Ascending aorta (tissue), 2 donors: ENCODE results near the gene IRF9. TPM values are rescaled to one million over a fixed set of nuclear protein-coding genes. Genes with fewer than 3 reads are reported as not detected.

Source experiments
- DNase-seq, 2 donors: peaks; one replicate each; pipeline ENCODE4 v3.0.0-alpha.2; 2019; ENCODE audit warnings: low spot score in 2 of 2
- H3K27ac ChIP-seq, 2 donors: fragments of 200-600 bp; sonication (generic); one replicate each; pipeline ENCODE4 v1.5.1; 2016 to 2017; ENCODE audit warnings: mild to moderate bottlenecking in 1 of 2
- H3K27me3 ChIP-seq: fragments of 200-600 bp; sonication (generic); one replicate; pipeline ENCODE4 v1.5.1; 2017
- H3K36me3 ChIP-seq, 2 donors: fragments of 200-600 bp; sonication (generic); one replicate each; pipeline ENCODE4 v1.5.1; 2016
- H3K4me1 ChIP-seq, 2 donors: fragments of 200-600 bp; sonication (generic); one replicate each; pipeline ENCODE4 v1.5.1; 2016 to 2017; ENCODE audit warnings: mild to moderate bottlenecking in 1 of 2
- H3K4me3 ChIP-seq, 2 donors: fragments of 200-600 bp; sonication (generic); one replicate each; pipeline ENCODE4 v1.5.1; 2016 to 2017; ENCODE audit warnings: mild to moderate bottlenecking in 1 of 2
- H3K9me3 ChIP-seq, 2 donors: fragments of 200-600 bp; sonication (generic); one replicate each; pipeline ENCODE4 v1.5.1; 2016
- CTCF ChIP-seq, 3 experiments: fragments of 200-600 bp in 2 of 3; fragments of 450-650 bp in 1 of 3; sonication (generic) in 2 of 3; IDR thresholded peaks; one replicate each; pipeline ENCODE4 v1.5.1; 2016 to 2019; ENCODE audit warnings: antibody characterized with exemption in 3 of 3, mild to moderate bottlenecking in 1 of 3, moderate library complexity in 1 of 3
- intact Hi-C: fragments of 100-400 bp; cut with DNase I; formaldehyde crosslinking; loops from one replicate; pipeline ENCODE4 v1.15.1; 2023
- total RNA-seq: library from RNA; depleted of rRNA; stranded (reverse); fragments of >200 nt; gene quantifications from one replicate; pipeline ENCODE4 v1.1.0, GENCODE V29; 2016

IRF9 gene
- total RNA-seq, 1 donor from 2014 or later: 24.7 TPM

- H3K27me3 ChIP-seq: no peaks in the 10 kb centered on the region
- no peak overlapping the region for H3K27ac ChIP-seq
- peaks cover 29 to 45% of the 10 kb centered on the region in 2 donors for H3K36me3 ChIP-seq
- no peaks in the 10 kb centered on the region for H3K9me3 ChIP-seq
- no peak for TF ChIP-seq CTCF (IDR thresholded peaks at IDR 0.05)
- H3K4me1 ChIP-seq: peaks cover 3 to 29% of the 10 kb centered on the region in 2 donors
- no peak overlapping the region for H3K4me3 ChIP-seq
- peak in 1 of 2 donors; percentile 56 for DNase-seq
- intact Hi-C loops: no loop called here
Measured at GRCh38 chr14:24211311-24211710, 50.2 kb downstream of the IRF9 start.

DNA sequence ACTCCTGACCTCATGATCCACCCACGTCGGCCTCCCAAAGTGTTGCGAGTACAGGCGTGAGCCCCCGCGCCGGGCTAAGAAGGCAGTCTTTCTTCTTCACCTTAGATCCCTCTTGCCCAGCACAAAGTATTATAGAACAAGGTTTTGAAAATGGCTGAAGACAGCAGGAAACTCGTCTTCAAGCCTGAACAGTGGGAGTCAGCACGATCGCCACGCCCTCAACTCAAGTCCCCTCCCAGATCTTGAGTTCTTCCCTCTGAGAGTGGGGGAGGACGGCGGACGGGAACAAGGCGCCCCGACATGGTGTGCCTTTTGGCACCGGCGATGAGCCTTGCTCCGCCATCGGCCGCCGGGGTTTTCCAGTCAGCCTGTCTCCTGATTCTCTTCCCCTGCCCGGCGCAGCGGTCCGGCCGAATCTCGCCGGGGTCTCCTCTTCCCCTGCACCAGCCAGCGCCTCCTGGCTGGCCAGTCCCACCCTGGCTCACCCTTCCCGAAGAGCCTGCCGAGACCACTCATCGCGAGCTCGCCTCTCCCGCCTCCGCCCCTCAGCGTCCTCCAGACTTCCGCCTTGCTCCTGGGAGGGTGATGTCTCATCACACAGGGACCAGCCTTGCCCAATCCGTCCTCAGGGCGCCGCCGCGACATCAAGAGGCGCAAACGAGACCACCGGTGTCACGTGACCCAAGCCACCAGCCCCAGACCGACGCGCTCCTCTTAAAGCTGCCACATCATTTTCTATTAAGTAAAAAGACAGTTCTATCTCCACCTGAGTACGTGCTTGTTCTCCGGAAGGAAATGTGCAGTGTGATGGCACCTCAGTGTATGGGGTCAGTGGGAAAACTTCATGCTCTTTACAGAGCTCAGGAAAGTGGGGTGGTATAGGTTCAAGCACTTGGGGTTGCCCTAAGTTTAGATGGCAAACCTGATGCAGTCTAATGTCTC lies 52.1 kb downstream of the IRF9 start, which contains the start of gene CHMP4A:
Gene CHMP4A, minus strand, starts transcription at position 565 of the 942 bp plus-strand sequence. Its CDS starts 49 bp downstream, at position 516.
- peaks cover 20 to 37% of the 10 kb centered on the region in 2 donors for H3K36me3 ChIP-seq
- peak within 1 kb of the TSS; percentile 92 to 95 for H3K27ac ChIP-seq
- peak; percentile 95 to 99 for DNase-seq
- no peaks in the 10 kb centered on the region for H3K9me3 ChIP-seq
- H3K4me1 ChIP-seq: peaks cover 3 to 29% of the 10 kb centered on the region in 2 donors
- peak in 2 of 3 experiments; percentile 26 to 37 for TF ChIP-seq CTCF (IDR thresholded peaks at IDR 0.05)
- no peaks in the 10 kb centered on the region for H3K27me3 ChIP-seq
- H3K4me3 ChIP-seq: peak within 1 kb of the TSS; percentile 57 to 85
- intact Hi-C loops: loop anchor here (1.0 kb wide), 2 partner anchors 18 to 29 kb away; partner anchors contain the start of genes TINF2 and TM9SF1

DNA sequence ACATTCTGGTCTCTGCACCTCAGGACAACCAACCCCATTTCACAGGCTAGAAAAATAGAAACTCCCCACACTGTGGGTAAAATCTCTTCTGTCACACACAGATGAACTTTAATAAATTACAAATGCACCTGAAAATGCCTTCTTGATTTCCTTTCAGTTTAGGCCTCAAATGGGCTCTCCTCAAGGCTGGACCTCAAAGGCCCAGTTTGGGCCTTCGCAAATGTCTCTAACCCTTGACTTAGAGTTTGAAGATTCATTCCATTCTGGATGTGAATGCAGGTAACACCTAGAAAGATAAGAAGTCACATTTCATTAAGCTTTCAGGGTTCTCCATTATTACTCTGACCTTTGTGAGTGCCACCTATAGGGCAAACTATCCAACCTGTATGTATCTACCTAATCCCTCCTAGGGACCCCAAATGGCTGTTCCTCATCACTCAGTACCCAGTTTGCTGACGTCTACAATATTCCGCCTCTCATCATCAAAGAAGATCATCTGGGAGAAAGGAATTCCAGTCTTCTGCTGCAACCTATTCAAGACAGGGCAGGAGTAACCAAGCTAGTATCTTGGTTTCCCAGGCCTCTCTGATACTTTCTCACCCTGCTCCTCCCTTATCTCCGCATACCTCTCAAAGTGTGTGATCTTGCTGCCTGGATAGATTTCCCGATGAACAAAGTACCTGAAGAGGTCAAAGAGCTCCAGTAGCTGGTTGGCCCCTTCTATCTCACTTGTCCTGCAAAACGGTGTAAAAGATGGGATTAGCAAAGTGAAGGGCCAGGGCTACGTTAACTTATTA lies 53.0 kb downstream of the IRF9 start:
- Histone ChIP-seq H3K4me1 (peaks cover 3 to 29% of the 10 kb centered on the region in 2 donors), H3K27me3 (no peaks in the 10 kb centered on the region), H3K4me3 (peak overlapping the region; percentile 57 to 85), H3K9me3 (no peaks in the 10 kb centered on the region), H3K27ac (peak overlapping the region; percentile 92 to 95), H3K36me3 (peaks cover 12 to 32% of the 10 kb centered on the region in 2 donors)
- no peak for TF ChIP-seq CTCF (IDR thresholded peaks at IDR 0.05)
- intact Hi-C loops: loop anchor here (1.0 kb wide), 2 partner anchors 19 to 28 kb away; partner anchors contain the start of genes TINF2 and TM9SF1
- DNase-seq: peak in 1 of 2 donors; percentile 19

- intact Hi-C loops: loop anchor here (1.0 to 5.0 kb wide), 2 partner anchors 17 to 82 kb away; partner anchors contain the start of genes DHRS1, GMPR2, NEDD8 and NOP9
- Histone ChIP-seq H3K36me3 (peaks cover 4 to 15% of the 10 kb centered on the region in 2 donors), H3K4me3 (peak within 1 kb of the TSS; percentile 84 to 88), H3K27me3 (no peaks in the 10 kb centered on the region), H3K9me3 (no peaks in the 10 kb centered on the region), H3K27ac (peak within 1 kb of the TSS; percentile 87 to 93), H3K4me1 (peaks cover 3 to 29% of the 10 kb centered on the region in 2 donors)
- peak; percentile 53 to 92 for DNase-seq
- TF ChIP-seq CTCF (IDR thresholded peaks at IDR 0.05): peak in 2 of 3 experiments; percentile 44 to 60
Measured at GRCh38 chr14:24215495-24216344, 54.7 kb downstream of the IRF9 start, which contains the start of gene MDP1. Gene MDP1, minus strand, starts transcription at chr14:24216066. Its CDS starts 111 bp downstream, at chr14:24215955.

Other genes with a start within 250 kb of the IRF9 start
- gene DHRS4, start 207.5 kb upstream of the IRF9 start, total RNA-seq: 9.8 TPM
- 31.5 TPM for gene DHRS4L2, start 172.3 kb upstream of the IRF9 start, total RNA-seq
- not detected for gene CARMIL3, start 109.3 kb upstream of the IRF9 start, total RNA-seq
- not detected for gene CPNE6, start 89.7 kb upstream of the IRF9 start, total RNA-seq
- gene PCK2, start 67.0 kb upstream of the IRF9 start, total RNA-seq: 26.1 TPM
- 52.3 TPM for gene DCAF11, start 46.5 kb upstream of the IRF9 start, total RNA-seq
- gene NRL, start 46.3 kb upstream of the IRF9 start, total RNA-seq: not detected
- gene FITM1, start 30.6 kb upstream of the IRF9 start, total RNA-seq: not detected
- 55.5 TPM for gene PSME1, start 25.1 kb upstream of the IRF9 start, total RNA-seq
- gene EMC9, start 19.7 kb upstream of the IRF9 start, total RNA-seq: 3.4 TPM
- gene PSME2, start 14.7 kb upstream of the IRF9 start, total RNA-seq: 100 TPM
- gene RNF31, start 13.8 kb upstream of the IRF9 start, total RNA-seq: 182 TPM
- gene REC8, start 10.8 kb downstream of the IRF9 start, total RNA-seq: 9.6 TPM
- 140 TPM for gene IPO4, start 27.6 kb downstream of the IRF9 start, total RNA-seq
- 86.5 TPM for gene TM9SF1, start 34.2 kb downstream of the IRF9 start, total RNA-seq
- not detected for gene TSSK4, start 44.4 kb downstream of the IRF9 start, total RNA-seq
- 27.0 TPM for gene CHMP4A, start 52.2 kb downstream of the IRF9 start, total RNA-seq
- gene MDP1, start 54.8 kb downstream of the IRF9 start, total RNA-seq: 58.8 TPM
- gene NEDD8, start 71.1 kb downstream of the IRF9 start, total RNA-seq: 72.8 TPM
- gene GMPR2, start 71.7 kb downstream of the IRF9 start, total RNA-seq: 37.5 TPM
- 70.0 TPM for gene TINF2, start 81.4 kb downstream of the IRF9 start, total RNA-seq
- 1.7 TPM for gene TGM1, start 101.9 kb downstream of the IRF9 start, total RNA-seq
- 54.9 TPM for gene RABGGTA, start 110.3 kb downstream of the IRF9 start, total RNA-seq
- gene DHRS1, start 138.5 kb downstream of the IRF9 start, total RNA-seq: 100 TPM
- 33.5 TPM for gene NOP9, start 138.6 kb downstream of the IRF9 start, total RNA-seq
- 72.8 TPM for gene CIDEB, start 146.7 kb downstream of the IRF9 start, total RNA-seq
- 3.0 TPM for gene LTB4R2, start 148.9 kb downstream of the IRF9 start, total RNA-seq
- 3.6 TPM for gene LTB4R, start 150.2 kb downstream of the IRF9 start, total RNA-seq
- gene ADCY4, start 173.8 kb downstream of the IRF9 start, total RNA-seq: 143 TPM
- gene RIPK3, start 178.7 kb downstream of the IRF9 start, total RNA-seq: 2.3 TPM
- 58.9 TPM for gene NFATC4, start 206.9 kb downstream of the IRF9 start, total RNA-seq
- 23.1 TPM for gene NYNRIN, start 237.7 kb downstream of the IRF9 start, total RNA-seq